BLaER1 (cell line): ENCODE data around the gene OOSP3.
A peak's percentile ranks its signal among the peaks of the same experiment; 100 is the strongest.

Source experiments
- H3K27ac ChIP-seq: shearing (Covaris generic); formaldehyde crosslinking; 2 replicates; pipeline ENCODE4 v1.8.1; 2022
- H3K27me3 ChIP-seq: shearing (Covaris generic); formaldehyde crosslinking; 2 replicates; pipeline ENCODE4 v1.8.1; 2022
- H3K36me3 ChIP-seq: shearing (Covaris generic); formaldehyde crosslinking; 2 replicates; pipeline ENCODE4 v1.8.1; 2022
- H3K4me1 ChIP-seq: shearing (Covaris generic); formaldehyde crosslinking; 2 replicates; pipeline ENCODE4 v1.8.1; 2022
- H3K4me2 ChIP-seq: shearing (Covaris generic); formaldehyde crosslinking; 2 replicates; pipeline ENCODE4 v1.8.1; 2022
- H3K4me3 ChIP-seq: shearing (Covaris generic); formaldehyde crosslinking; 2 replicates; pipeline ENCODE4 v1.8.1; 2022
- H3K9ac ChIP-seq: shearing (Covaris generic); formaldehyde crosslinking; 2 replicates; pipeline ENCODE4 v1.8.1; 2022
- H3K9me3 ChIP-seq: shearing (Covaris generic); formaldehyde crosslinking; 2 replicates; pipeline ENCODE4 v1.8.1; 2022
- H4K20me1 ChIP-seq: shearing (Covaris generic); formaldehyde crosslinking; 2 replicates; pipeline ENCODE4 v1.8.1; 2022
- Cebpa-rat ChIP-seq: shearing (Covaris generic); IDR thresholded peaks from 2 replicates; pipeline ENCODE4 v1.8.1; 2022

The OOSP3 gene

GRCh38 chr11:59943997-59944714 is 65.6 kb downstream of the OOSP3 start:
- Histone ChIP-seq H3K4me2 (peak overlapping the region; percentile 49), H3K36me3 (no peaks in the 10 kb centered on the region), H3K9ac (no peak overlapping the region), H3K9me3 (peaks cover 3% of the 10 kb centered on the region; the same call in 1 of the 2 replicates), H4K20me1 (no peaks in the 10 kb centered on the region), H3K27me3 (no peaks in the 10 kb centered on the region), H3K4me3 (no peak overlapping the region), H3K27ac (no peak overlapping the region), H3K4me1 (peaks cover 18% of the 10 kb centered on the region)
- TF ChIP-seq Cebpa-rat: no peak

- Histone ChIP-seq H3K9ac (no peak overlapping the region), H3K4me1 (peaks cover 18% of the 10 kb centered on the region), H3K36me3 (no peaks in the 10 kb centered on the region), H3K9me3 (peaks cover 3% of the 10 kb centered on the region; the same call in 1 of the 2 replicates), H3K4me3 (no peak overlapping the region), H3K4me2 (peak overlapping the region; percentile 49), H3K27ac (peak overlapping the region; percentile 1; the same call in 1 of the 2 replicates), H4K20me1 (no peaks in the 10 kb centered on the region), H3K27me3 (no peaks in the 10 kb centered on the region)
- no peak for TF ChIP-seq Cebpa-rat
These were observed 66.1 kb downstream of the OOSP3 start for GRCh38 chr11:59944720-59945119.
